MCF 10A (cell line): ENCODE results near the gene DISP3. TPM values are rescaled to one million over a fixed set of nuclear protein-coding genes. Genes with fewer than 3 reads are reported as not detected.
A peak's percentile ranks its signal among the peaks of the same experiment; 100 is the strongest.

Source experiments
- BruUV-seq: library from RNA; stranded (reverse); fragments of 400-500 nt; replicated peaks from 2 replicates; lab custom pipeline; 2021; lab: Mats Ljungman, UMichigan
- CTCF ChIA-PET: fragments of 300-600 bp; sonication (Branson Sonifier 250); formaldehyde crosslinking; extraction: SDS; loops from one replicate; lab custom pipeline; 2021; ENCODE audit warnings: antibody characterized with exemption, inconsistent platforms; lab: Yijun Ruan, JAX
- POLR2A ChIA-PET: fragments of 300-600, 350-650 bp; sonication (Branson Sonifier 250); formaldehyde crosslinking; extraction: SDS; loops from one replicate; lab custom pipeline; 2020; ENCODE audit warnings: antibody characterized with exemption, inconsistent platforms; lab: Yijun Ruan, JAX
- DNase-seq: peaks from one replicate; pipeline ENCODE4 v3.0.0-alpha.2; 2018; ENCODE audit not compliant: unreplicated experiment
- H3K27ac Mint-ChIP-seq: one replicate; pipeline ENCODE4 v1.8.0; 2022; ENCODE audit warnings: mild to moderate bottlenecking, low read depth, mixed read lengths; ENCODE audit not compliant: unreplicated experiment
- H3K27me3 Mint-ChIP-seq: one replicate; pipeline ENCODE4 v1.8.0; 2022; ENCODE audit warnings: mixed read lengths; ENCODE audit not compliant: insufficient read depth, unreplicated experiment
- H3K36me3 Mint-ChIP-seq: one replicate; pipeline ENCODE4 v1.8.0; 2022; ENCODE audit warnings: mild to moderate bottlenecking, moderate library complexity, mixed read lengths; ENCODE audit not compliant: insufficient read depth, unreplicated experiment
- H3K4me1 Mint-ChIP-seq: one replicate; pipeline ENCODE4 v1.8.0; 2022; ENCODE audit warnings: mixed read lengths; ENCODE audit not compliant: insufficient read depth, unreplicated experiment
- H3K4me3 Mint-ChIP-seq: one replicate; pipeline ENCODE4 v1.8.0; 2022; ENCODE audit warnings: mild to moderate bottlenecking, moderate library complexity, mixed read lengths; ENCODE audit not compliant: unreplicated experiment
- H3K9me3 Mint-ChIP-seq: one replicate; pipeline ENCODE4 v1.8.0; 2022; ENCODE audit warnings: mixed read lengths; ENCODE audit not compliant: unreplicated experiment
- intact Hi-C: fragments of 100-400 bp; cut with micrococcal nuclease; formaldehyde crosslinking; loops from 2 replicates; pipeline ENCODE4 v1.14.1; 2022
- total RNA-seq: library from RNA; stranded (reverse); gene quantifications from 2 replicates; pipeline ENCODE4 v1.2.3, GENCODE V29; 2022
- TF ChIP-seq, protein P1 (sequence below): fragments of 200-600 bp; IDR thresholded peaks from one replicate; pipeline ENCODE4 v1.8.0; 2022; ENCODE audit warnings: antibody characterized with exemption, mild to moderate bottlenecking; ENCODE audit not compliant: unreplicated experiment

Gene DISP3
- total RNA-seq, 1 experiment from 2014 or later: 0.09 TPM

DNA sequence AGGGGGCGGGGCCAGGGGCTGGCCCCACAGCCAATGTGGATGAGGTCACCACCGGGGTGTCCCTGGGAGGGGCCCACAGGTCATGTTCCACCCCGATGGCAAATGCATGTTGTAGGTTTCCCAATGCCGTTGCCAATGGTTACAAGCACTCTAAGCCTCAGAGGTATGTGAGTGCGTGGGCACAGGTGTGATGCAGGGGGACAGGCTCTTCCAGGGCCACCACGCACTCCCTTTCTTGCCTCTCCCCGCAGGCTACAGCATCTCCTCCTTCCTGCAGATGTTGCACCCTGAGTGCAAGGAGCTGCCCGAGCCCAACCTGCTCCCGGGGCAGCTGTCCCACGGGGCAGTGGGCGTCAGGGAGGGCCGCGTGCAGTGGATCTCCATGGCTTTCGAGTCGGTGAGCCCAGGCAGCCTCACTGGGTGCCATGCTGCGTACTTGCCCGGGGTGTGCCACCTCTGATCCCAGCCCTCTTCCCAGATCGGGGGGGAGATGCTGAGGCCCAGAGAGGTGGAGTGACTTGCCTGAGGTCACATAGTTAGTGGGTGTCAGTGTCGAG, 52.4 kb downstream of the DISP3 start:
- intact Hi-C loops: no loop called here
- POLR2A ChIA-PET: no interaction called here
- DNase-seq: peak; percentile 48
- Mint-ChIP-seq H3K27me3 (no peaks in the 10 kb centered on the region), H3K27ac (no peak overlapping the region), H3K36me3 (no peaks in the 10 kb centered on the region), H3K9me3 (no peaks in the 10 kb centered on the region), H3K4me1 (peaks cover 4% of the 10 kb centered on the region), H3K4me3 (no peak overlapping the region)
- no TSS peak for BruUV-seq
- CTCF ChIA-PET: no interaction called here
- TF ChIP-seq, protein P1, sequence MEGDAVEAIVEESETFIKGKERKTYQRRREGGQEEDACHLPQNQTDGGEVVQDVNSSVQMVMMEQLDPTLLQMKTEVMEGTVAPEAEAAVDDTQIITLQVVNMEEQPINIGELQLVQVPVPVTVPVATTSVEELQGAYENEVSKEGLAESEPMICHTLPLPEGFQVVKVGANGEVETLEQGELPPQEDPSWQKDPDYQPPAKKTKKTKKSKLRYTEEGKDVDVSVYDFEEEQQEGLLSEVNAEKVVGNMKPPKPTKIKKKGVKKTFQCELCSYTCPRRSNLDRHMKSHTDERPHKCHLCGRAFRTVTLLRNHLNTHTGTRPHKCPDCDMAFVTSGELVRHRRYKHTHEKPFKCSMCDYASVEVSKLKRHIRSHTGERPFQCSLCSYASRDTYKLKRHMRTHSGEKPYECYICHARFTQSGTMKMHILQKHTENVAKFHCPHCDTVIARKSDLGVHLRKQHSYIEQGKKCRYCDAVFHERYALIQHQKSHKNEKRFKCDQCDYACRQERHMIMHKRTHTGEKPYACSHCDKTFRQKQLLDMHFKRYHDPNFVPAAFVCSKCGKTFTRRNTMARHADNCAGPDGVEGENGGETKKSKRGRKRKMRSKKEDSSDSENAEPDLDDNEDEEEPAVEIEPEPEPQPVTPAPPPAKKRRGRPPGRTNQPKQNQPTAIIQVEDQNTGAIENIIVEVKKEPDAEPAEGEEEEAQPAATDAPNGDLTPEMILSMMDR: no peak

DNA sequence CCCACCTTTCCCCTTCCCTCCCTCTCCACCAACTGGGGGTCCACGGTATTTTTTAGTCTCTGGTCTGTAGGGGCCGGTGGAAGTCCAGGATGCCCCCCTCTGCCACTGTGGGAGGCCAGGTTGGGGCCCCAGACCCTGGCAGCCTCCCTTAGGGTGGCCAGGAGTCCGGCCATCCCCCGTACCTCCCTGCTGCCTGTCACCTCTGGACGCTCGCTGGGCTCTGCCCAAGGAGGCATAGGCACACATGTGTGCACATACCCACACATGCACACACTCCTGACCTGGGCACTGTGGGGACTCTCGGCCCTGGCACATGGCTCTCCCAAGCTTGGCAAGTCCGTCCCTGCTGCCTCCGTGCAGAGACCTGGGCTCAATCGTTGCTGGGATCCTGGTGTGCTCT, 53.0 kb downstream of the DISP3 start:
- Mint-ChIP-seq H3K4me1 (peaks cover 4% of the 10 kb centered on the region), H3K9me3 (no peaks in the 10 kb centered on the region), H3K27me3 (no peaks in the 10 kb centered on the region), H3K36me3 (no peaks in the 10 kb centered on the region), H3K27ac (no peak overlapping the region), H3K4me3 (no peak overlapping the region)
- intact Hi-C loops: no loop called here
- ChIA-PET POLR2A (no interaction called here), CTCF (no interaction called here)
- TF ChIP-seq, protein P1: no peak
- no TSS peak for BruUV-seq
- DNase-seq: no peak

- no peak for DNase-seq
- intact Hi-C loops: no loop called here
- POLR2A ChIA-PET: no interaction called here
- no peaks in the 10 kb centered on the region for H3K9me3 Mint-ChIP-seq
- no peaks in the 10 kb centered on the region for H3K36me3 Mint-ChIP-seq
- TF ChIP-seq, protein P1: no peak
- BruUV-seq: no TSS peak
- H3K27ac Mint-ChIP-seq: no peak overlapping the region
- H3K4me3 Mint-ChIP-seq: no peak overlapping the region
- H3K4me1 Mint-ChIP-seq: peaks cover 4% of the 10 kb centered on the region
- H3K27me3 Mint-ChIP-seq: no peaks in the 10 kb centered on the region
- CTCF ChIA-PET: interaction anchor here (0.7 kb wide), 1 partner anchor 218 kb away, joined by 3 read pairs; no protein-coding TSS in a partner anchor
Observed at GRCh38 chr1:11533790-11534787, 55.1 kb downstream of the DISP3 start.

DNA sequence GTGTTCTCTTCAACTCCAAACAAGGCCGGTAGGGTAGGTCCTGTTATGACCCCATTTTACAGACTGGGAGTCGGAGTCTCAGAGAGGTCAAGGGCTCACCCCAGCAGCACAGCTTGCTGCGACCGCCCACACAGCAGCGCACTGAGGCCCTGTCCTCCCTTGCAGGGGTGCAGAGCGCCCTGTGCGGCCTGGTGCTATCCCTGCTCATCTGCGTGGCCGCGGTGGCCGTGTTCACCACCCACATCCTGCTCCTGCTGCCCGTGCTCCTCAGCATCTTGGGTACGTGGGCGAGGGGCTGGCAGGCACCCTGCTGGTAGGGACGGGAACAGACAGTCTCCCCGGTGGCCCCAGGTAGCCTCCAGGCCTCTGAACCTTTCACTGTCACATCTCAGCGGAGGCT, 55.9 kb downstream of the DISP3 start:
- ChIA-PET POLR2A (no interaction called here), CTCF (interaction anchor here (0.7 kb wide), 1 partner anchor 219 kb away, joined by 3 read pairs; no protein-coding TSS in a partner anchor)
- Mint-ChIP-seq H3K36me3 (no peaks in the 10 kb centered on the region), H3K4me1 (peaks cover 4% of the 10 kb centered on the region), H3K4me3 (no peak overlapping the region), H3K9me3 (no peaks in the 10 kb centered on the region), H3K27me3 (peaks cover 3% of the 10 kb centered on the region), H3K27ac (no peak overlapping the region)
- BruUV-seq: no TSS peak
- intact Hi-C loops: no loop called here
- TF ChIP-seq, protein P1: no peak
- DNase-seq: no peak
